B cell (primary cell): ENCODE data around the gene AP3D1.
"Not testable (repeated sequence)": the region's sequence is repeated elsewhere in the genome, so short reads cannot be mapped to it uniquely, and the experiment has no call there.

Experiments
- EZH2 ChIP-seq: IDR thresholded peaks from 2 replicates; pipeline ENCODE4 v1.6.1; 2012; ENCODE audit warnings: borderline replicate concordance, low read depth, mild to moderate bottlenecking, moderate library complexity, low read length; ENCODE audit not compliant: insufficient read depth, poor library complexity, severe bottlenecking
- TF ChIP-seq, protein P1 (sequence below): fragments of 200-600 bp; IDR thresholded peaks from one replicate; pipeline ENCODE4 v1.8.0; 2022; ENCODE audit warnings: antibody characterized with exemption, mild to moderate bottlenecking

- TF ChIP-seq, protein P1, sequence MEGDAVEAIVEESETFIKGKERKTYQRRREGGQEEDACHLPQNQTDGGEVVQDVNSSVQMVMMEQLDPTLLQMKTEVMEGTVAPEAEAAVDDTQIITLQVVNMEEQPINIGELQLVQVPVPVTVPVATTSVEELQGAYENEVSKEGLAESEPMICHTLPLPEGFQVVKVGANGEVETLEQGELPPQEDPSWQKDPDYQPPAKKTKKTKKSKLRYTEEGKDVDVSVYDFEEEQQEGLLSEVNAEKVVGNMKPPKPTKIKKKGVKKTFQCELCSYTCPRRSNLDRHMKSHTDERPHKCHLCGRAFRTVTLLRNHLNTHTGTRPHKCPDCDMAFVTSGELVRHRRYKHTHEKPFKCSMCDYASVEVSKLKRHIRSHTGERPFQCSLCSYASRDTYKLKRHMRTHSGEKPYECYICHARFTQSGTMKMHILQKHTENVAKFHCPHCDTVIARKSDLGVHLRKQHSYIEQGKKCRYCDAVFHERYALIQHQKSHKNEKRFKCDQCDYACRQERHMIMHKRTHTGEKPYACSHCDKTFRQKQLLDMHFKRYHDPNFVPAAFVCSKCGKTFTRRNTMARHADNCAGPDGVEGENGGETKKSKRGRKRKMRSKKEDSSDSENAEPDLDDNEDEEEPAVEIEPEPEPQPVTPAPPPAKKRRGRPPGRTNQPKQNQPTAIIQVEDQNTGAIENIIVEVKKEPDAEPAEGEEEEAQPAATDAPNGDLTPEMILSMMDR, result not testable (repeated sequence)
- TF ChIP-seq EZH2, result not testable (repeated sequence)
Measured at GRCh38 chr19:2200624-2201294, 49.4 kb upstream of the AP3D1 start.
